H9 (cell line): ENCODE results near the gene TELO2. TPM values are rescaled to one million over a fixed set of nuclear protein-coding genes. Genes with fewer than 3 reads are reported as not detected.

Experiments
- DNase-seq: peaks from one replicate; pipeline ENCODE4 v3.0.0-alpha.2; 2017
- H2AFZ ChIP-seq: one replicate; pipeline ENCODE4 v1.6.1; 2013; ENCODE audit warnings: mild to moderate bottlenecking, low read length, control low read depth, moderate library complexity
- H2AK5ac ChIP-seq: 2 replicates; pipeline ENCODE4 v1.6.1; 2013; ENCODE audit warnings: low read length, control low read depth, mixed read lengths; ENCODE audit not compliant: insufficient read length
- H2BK120ac ChIP-seq: one replicate; pipeline ENCODE4 v1.6.1; 2013; ENCODE audit warnings: low read depth, mild to moderate bottlenecking, low read length, control low read depth, inconsistent platforms; ENCODE audit not compliant: poor library complexity, severe bottlenecking
- H2BK12ac ChIP-seq: 2 replicates; pipeline ENCODE4 v1.6.1; 2013; ENCODE audit warnings: low read length, control low read depth, mixed read lengths, low read depth; ENCODE audit not compliant: insufficient read length
- H2BK15ac ChIP-seq: 2 replicates; pipeline ENCODE4 v1.6.1; 2013; ENCODE audit warnings: low read depth, low read length, control low read depth
- H2BK20ac ChIP-seq: one replicate; pipeline ENCODE4 v1.6.1; 2013; ENCODE audit warnings: low read depth, mild to moderate bottlenecking, low read length, control low read depth, inconsistent platforms; ENCODE audit not compliant: poor library complexity, severe bottlenecking
- H2BK5ac ChIP-seq: 2 replicates; pipeline ENCODE4 v1.6.1; 2013; ENCODE audit warnings: low read length, control low read depth, mixed read lengths; ENCODE audit not compliant: insufficient read length
- H3K14ac ChIP-seq: 2 replicates; pipeline ENCODE4 v1.6.1; 2013; ENCODE audit warnings: low read length, control low read depth; ENCODE audit not compliant: insufficient read depth
- H3K18ac ChIP-seq: 2 replicates; pipeline ENCODE4 v1.6.1; 2013; ENCODE audit warnings: low read depth, mild to moderate bottlenecking, mixed read lengths, low read length, control low read depth; ENCODE audit not compliant: insufficient read length
- H3K23ac ChIP-seq: 2 replicates; pipeline ENCODE4 v1.6.1; 2013; ENCODE audit warnings: low read length, control low read depth, mixed read lengths, low read depth; ENCODE audit not compliant: insufficient read length
- H3K23me2 ChIP-seq: 2 replicates; pipeline ENCODE4 v1.6.1; 2013; ENCODE audit warnings: low read depth, mild to moderate bottlenecking, mixed read lengths, low read length, control low read depth; ENCODE audit not compliant: insufficient read length, poor library complexity, severe bottlenecking
- H3K27ac ChIP-seq: 2 replicates; pipeline ENCODE4 v1.5.1; 2013; ENCODE audit warnings: low read length, control low read depth, mixed read lengths, low read depth; ENCODE audit not compliant: insufficient read length
- H3K27me3 ChIP-seq: 2 replicates; pipeline ENCODE4 v1.6.1; 2013; ENCODE audit warnings: low read length, control low read depth, inconsistent platforms; ENCODE audit not compliant: insufficient read depth
- H3K4ac ChIP-seq: 2 replicates; pipeline ENCODE4 v1.6.1; 2013; ENCODE audit warnings: low read depth, mild to moderate bottlenecking, control low read depth, inconsistent platforms, low read length, moderate library complexity
- H3K4me1 ChIP-seq: 2 replicates; pipeline ENCODE4 v1.6.1; 2013; ENCODE audit warnings: low read length, control low read depth, inconsistent platforms; ENCODE audit not compliant: insufficient read depth
- H3K4me2 ChIP-seq: 2 replicates; pipeline ENCODE4 v1.6.1; 2013; ENCODE audit warnings: low read length, control low read depth, mixed read lengths; ENCODE audit not compliant: insufficient read length, insufficient read depth
- H3K56ac ChIP-seq: 2 replicates; pipeline ENCODE4 v1.6.1; 2013; ENCODE audit warnings: low read depth, mild to moderate bottlenecking, mixed read lengths, low read length, control low read depth; ENCODE audit not compliant: insufficient read length
- H3K79me1 ChIP-seq: 2 replicates; pipeline ENCODE4 v1.6.1; 2013; ENCODE audit warnings: low read depth, mild to moderate bottlenecking, moderate library complexity, low read length, control low read depth, inconsistent platforms; ENCODE audit not compliant: insufficient read depth, poor library complexity, severe bottlenecking
- H3K79me2 ChIP-seq: 2 replicates; pipeline ENCODE4 v1.6.1; 2013; ENCODE audit warnings: low read length, control low read depth, inconsistent platforms; ENCODE audit not compliant: insufficient read depth
- H3K9ac ChIP-seq: 2 replicates; pipeline ENCODE4 v1.6.1; 2013; ENCODE audit warnings: low read length, control low read depth, mixed read lengths; ENCODE audit not compliant: insufficient read length; ENCODE audit errors: extremely low read depth
- H3K9me3 ChIP-seq: one replicate; pipeline ENCODE4 v1.6.1; 2013; ENCODE audit warnings: low read depth, low read length, inconsistent platforms; ENCODE audit not compliant: control insufficient read depth
- H3T11ph ChIP-seq: one replicate; pipeline ENCODE4 v1.6.1; 2013; ENCODE audit warnings: mild to moderate bottlenecking, low read length, control low read depth, inconsistent platforms
- H4K20me1 ChIP-seq: one replicate; pipeline ENCODE4 v1.6.1; 2013; ENCODE audit not compliant: control insufficient read depth, insufficient read length, insufficient read depth
- H4K5ac ChIP-seq: 2 replicates; pipeline ENCODE4 v1.6.1; 2013; ENCODE audit warnings: low read depth, mild to moderate bottlenecking, mixed read lengths, low read length, control low read depth; ENCODE audit not compliant: insufficient read length
- H4K8ac ChIP-seq: replicated peaks from 2 replicates; pipeline ENCODE4 v1.6.1; 2013; ENCODE audit warnings: low read length, control low read depth, mixed read lengths, low read depth; ENCODE audit not compliant: insufficient read length
- H4K91ac ChIP-seq: 2 replicates; pipeline ENCODE4 v1.6.1; 2013; ENCODE audit warnings: low read depth, mild to moderate bottlenecking, moderate library complexity, mixed read lengths, low read length, control low read depth; ENCODE audit not compliant: insufficient read length
- H3K27ac Mint-ChIP-seq, 3 experiments: 2 replicates in 2 of 3; 3 replicates in 1 of 3; pipeline ENCODE4 v1.8.0; 2020 to 2021; ENCODE audit warnings: mixed read lengths in 3 of 3, mild to moderate bottlenecking in 1 of 3, moderate library complexity in 1 of 3
- H3K27me3 Mint-ChIP-seq: 2 replicates; pipeline ENCODE4 v1.8.0; 2021; ENCODE audit warnings: low read depth, mild to moderate bottlenecking, moderate library complexity, mixed read lengths
- H3K36me3 Mint-ChIP-seq, 3 experiments: 2 replicates in 2 of 3; 3 replicates in 1 of 3; pipeline ENCODE4 v1.8.0; 2020 to 2021; ENCODE audit warnings: low read depth in 3 of 3, mixed read lengths in 3 of 3; ENCODE audit not compliant: insufficient read depth in 1 of 3
- H3K4me1 Mint-ChIP-seq, 2 experiments: 2 replicates each; pipeline ENCODE4 v1.8.0; 2020; ENCODE audit warnings: mixed read lengths in 2 of 2
- H3K4me3 Mint-ChIP-seq, 2 experiments: 2 replicates in 1 of 2; 3 replicates in 1 of 2; pipeline ENCODE4 v1.8.0; 2020 to 2021; ENCODE audit warnings: mild to moderate bottlenecking in 2 of 2, mixed read lengths in 2 of 2, moderate library complexity in 1 of 2
- H3K9me3 Mint-ChIP-seq, 2 experiments: 2 replicates in 1 of 2; 3 replicates in 1 of 2; pipeline ENCODE4 v1.8.0; 2020; ENCODE audit warnings: mild to moderate bottlenecking in 2 of 2, mixed read lengths in 2 of 2, moderate library complexity in 1 of 2
- CTCF ChIP-seq: fragments of 200-600 bp; sonication (generic); conservative IDR thresholded peaks from 3 replicates; pipeline ENCODE4 v1.8.0; 2021; ENCODE audit warnings: antibody characterized with exemption, mild to moderate bottlenecking
- WGBS: extraction: QIAGEN DNeasy Blood & Tissue Kit; methylation state at CpG from one replicate; pipeline ENCODE4 v1.1.7; 2013; ENCODE audit warnings: missing lambda C conversion rate, low lambda C conversion rate, mixed read lengths; ENCODE audit not compliant: insufficient read length; ENCODE audit errors: extremely low coverage; 5-methylcytosine and 5-hydroxymethylcytosine counted together
- total RNA-seq: library from RNA; stranded (reverse); gene quantifications from 2 replicates; pipeline ENCODE4 v1.2.1, GENCODE V29; 2021

TELO2 gene
- total RNA-seq, 1 experiment from 2014 or later: 98.9 TPM

DNA sequence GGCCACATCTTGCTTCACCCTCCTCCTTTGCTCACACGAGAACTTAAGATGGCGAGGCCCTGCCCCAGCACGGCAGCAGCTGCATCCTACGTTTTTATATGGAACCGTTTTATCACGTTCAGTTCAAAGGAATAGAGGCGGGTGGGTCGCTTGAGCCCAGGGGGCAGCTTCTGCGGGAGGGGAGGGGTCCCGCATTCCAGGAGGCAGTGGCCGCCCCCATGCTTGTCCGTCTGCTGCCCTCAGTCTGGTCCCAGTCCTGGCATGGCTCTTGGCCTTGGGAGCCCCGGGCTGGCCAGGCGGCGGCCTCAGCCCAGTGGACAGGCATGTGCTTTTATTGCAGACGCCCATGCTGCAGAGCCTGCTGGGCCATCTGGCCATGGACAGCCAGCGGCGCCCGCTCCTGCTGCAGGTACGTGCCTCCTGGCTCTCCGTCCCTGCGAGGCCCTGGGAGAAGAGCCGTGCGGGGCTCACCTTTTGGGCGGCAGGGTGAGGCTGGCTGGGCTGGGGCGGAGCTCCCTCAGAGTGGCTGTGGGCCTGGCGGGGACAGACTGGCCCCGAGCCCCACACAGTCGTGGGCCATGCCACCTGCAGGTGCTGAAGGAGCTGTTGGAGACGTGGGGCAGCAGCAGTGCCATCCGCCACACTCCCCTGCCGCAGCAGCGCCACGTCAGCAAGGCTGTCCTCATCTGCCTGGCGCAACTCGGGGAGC is 6.8 kb downstream of the TELO2 start:
- Histone ChIP-seq H2BK120ac (no peak overlapping the region), H3K79me1 (no peaks in the 10 kb centered on the region), H4K20me1 (no peaks in the 10 kb centered on the region), H3K23me2 (no peaks in the 10 kb centered on the region), H3K79me2 (no peaks in the 10 kb centered on the region), H2BK12ac (no peak overlapping the region), H4K5ac (no peak overlapping the region), H3K9ac (no peak overlapping the region), H3K4me1 (no peaks in the 10 kb centered on the region), H3K23ac (no peak overlapping the region), H3K4me2 (no peak overlapping the region), H3K18ac (no peak overlapping the region), H2AFZ (no peak overlapping the region), H2BK5ac (no peak overlapping the region), H3K14ac (no peak overlapping the region), H2AK5ac (no peak overlapping the region), H3K9me3 (no peaks in the 10 kb centered on the region), H3K27me3 (no peaks in the 10 kb centered on the region), H4K8ac (no peak overlapping the region), H3K27ac (no peak overlapping the region), H2BK15ac (no peak overlapping the region), H2BK20ac (no peak overlapping the region), H3K56ac (no peak overlapping the region), H3T11ph (no peak overlapping the region), H3K4ac (no peak overlapping the region), H4K91ac (no peak overlapping the region)
- no CpG with 5 or more reads among the region's 36 CpGs for WGBS
- DNase-seq: no peak
- no peak for TF ChIP-seq CTCF
- H3K27me3 Mint-ChIP-seq: no peaks in the 10 kb centered on the region
- no peak overlapping the region for H3K4me3 Mint-ChIP-seq
- H3K27ac Mint-ChIP-seq: no peak overlapping the region
- H3K36me3 Mint-ChIP-seq: peaks cover 17 to 50% (median 50%) of the 10 kb centered on the region in 3 experiments; a peak in 6 of 7 replicates
- H3K4me1 Mint-ChIP-seq: no peaks in the 10 kb centered on the region
- H3K9me3 Mint-ChIP-seq: no peaks in the 10 kb centered on the region
